GM18909 (cell line): ENCODE results near the gene KIAA0930.
"Not testable (repeated sequence)": the region's sequence is repeated elsewhere in the genome, so short reads cannot be mapped to it uniquely, and the experiment has no call there.

Experiments used
- ATAC-seq: cut with Tn5 transposase; IDR thresholded peaks from one replicate; pipeline ENCODE4 v1.9.1; 2021; ENCODE audit warnings: mild to moderate bottlenecking; ENCODE audit not compliant: unreplicated experiment, poor library complexity

KIAA0930 gene

DNA sequence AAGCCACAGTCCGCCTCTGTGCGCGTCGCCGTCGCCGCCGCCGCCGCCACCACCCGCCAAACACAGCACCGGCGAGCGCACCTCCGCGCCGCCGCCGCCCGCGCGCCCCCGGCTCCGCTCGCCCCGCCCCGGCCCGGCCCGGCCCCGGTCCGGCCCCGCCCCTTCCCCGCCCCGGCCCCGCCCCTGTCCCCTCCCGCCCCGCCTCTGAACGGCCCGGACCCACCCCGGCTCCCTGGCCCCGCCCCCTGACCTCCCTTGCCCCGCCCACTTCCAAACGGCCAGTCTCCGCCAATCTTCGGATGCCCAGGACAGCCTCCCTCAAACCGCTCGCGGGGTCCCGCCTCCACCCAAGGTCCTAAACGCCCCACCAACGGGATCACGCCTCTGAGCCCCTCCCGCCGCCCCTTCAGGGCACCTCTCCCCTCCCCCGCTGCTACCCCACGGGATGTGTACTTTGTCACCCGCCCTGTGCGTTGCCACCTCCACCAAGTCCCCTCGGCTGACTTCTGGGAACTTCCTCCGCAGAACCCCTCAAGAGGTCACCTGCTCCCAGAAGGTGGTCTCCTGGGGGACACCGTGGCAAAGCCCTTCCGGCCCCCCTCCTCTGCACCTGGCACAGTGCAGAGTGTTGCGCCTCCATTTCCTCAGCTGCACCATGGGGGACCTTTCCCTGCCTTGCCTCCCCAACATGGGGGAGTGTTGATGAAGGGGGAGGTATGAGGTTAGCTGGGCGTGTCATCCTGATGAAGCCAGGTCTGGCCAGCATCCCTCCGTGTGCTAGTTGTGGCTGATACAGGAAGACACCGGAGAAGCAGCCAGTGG, at the start of gene KIAA0930:
KIAA0930 (minus strand) TSS at position 85 of the 822 bp plus-strand sequence. CDS start 191 bp downstream, outside the sequence.
- peak; percentile 50 for ATAC-seq

- no peak for ATAC-seq
These were observed 46.3 kb upstream of the KIAA0930 start for GRCh38 chr22:45286854-45287551.

GRCh38 chr22:45285263-45286058, 44.8 kb upstream of the KIAA0930 start:
- no peak for ATAC-seq

DNA sequence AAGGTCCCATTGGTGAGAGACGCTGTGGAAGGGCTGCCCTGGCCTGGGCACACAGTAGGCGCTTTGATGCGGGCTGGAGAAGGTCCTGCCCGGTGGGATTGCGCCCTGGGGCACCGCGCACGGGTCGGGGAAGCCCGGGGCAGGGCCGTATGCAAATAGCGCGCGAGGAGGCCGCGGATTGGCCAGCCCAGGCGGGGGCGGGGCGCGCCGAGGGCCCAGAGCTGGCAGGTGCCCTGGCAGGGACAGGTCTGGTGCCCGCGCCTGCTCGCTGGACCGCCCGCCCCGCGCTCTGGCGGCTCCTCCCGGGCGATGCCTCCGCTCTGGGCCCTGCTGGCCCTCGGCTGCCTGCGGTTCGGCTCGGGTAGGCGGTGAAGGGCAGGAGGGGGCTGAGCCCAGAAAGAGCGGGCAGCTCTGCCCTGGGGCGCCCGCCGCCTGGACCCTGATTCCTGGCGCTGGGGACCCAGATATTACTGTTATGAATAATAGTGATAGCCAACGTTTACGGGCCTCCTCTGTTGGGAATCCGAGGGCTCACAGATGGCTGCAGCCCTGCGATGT, 44.1 kb upstream of the KIAA0930 start, which contains the start of gene UPK3A:
UPK3A (plus strand) TSS at position 245 of the 558 bp plus-strand sequence; CDS start at position 310, 65 bp downstream.
- no peak for ATAC-seq

DNA sequence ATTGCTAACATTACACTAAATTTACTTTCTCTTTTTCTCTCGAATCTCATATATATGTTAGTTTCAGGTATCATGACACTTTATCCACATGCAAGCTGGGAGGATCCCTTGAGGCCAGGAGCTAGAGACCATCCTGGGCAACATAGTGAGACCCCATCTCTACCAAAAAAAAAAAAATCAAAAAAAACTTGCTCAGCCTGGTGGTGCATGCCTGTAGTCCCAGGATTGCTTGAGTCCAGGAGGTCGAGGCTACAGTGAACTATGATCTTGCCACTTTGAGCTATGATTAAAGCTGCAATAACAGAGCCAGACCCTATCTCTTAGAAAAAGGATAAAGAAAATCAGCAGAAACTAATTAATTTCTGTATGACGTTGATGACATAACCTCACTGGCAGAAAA, 40.3 kb upstream of the KIAA0930 start:
- ATAC-seq = no peak

- ATAC-seq = no peak
These were observed 39.9 kb upstream of the KIAA0930 start for GRCh38 chr22:45280587-45280980.

DNA sequence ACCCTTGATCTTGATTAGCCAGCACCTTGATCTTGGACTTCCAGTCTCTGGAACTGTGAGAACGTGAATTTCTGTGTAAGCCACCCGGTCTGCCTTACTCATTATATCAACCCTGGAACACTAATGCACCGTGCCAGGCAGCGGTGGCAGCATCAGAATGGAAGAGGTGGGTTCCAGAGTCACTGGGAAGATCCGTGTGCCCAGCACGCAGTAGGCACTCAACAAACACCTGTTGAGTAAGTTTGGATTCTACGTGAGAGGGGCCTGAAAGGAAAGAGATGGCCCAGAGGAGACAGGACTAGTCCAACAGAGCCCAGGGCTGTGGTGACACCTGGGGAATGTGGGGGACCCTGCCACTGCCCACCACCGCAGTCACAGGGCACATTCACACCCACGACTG, 37.4 kb upstream of the KIAA0930 start:
- no peak for ATAC-seq

- ATAC-seq = not testable (repeated sequence)
These were observed 37.0 kb upstream of the KIAA0930 start for GRCh38 chr22:45277720-45278119.

DNA sequence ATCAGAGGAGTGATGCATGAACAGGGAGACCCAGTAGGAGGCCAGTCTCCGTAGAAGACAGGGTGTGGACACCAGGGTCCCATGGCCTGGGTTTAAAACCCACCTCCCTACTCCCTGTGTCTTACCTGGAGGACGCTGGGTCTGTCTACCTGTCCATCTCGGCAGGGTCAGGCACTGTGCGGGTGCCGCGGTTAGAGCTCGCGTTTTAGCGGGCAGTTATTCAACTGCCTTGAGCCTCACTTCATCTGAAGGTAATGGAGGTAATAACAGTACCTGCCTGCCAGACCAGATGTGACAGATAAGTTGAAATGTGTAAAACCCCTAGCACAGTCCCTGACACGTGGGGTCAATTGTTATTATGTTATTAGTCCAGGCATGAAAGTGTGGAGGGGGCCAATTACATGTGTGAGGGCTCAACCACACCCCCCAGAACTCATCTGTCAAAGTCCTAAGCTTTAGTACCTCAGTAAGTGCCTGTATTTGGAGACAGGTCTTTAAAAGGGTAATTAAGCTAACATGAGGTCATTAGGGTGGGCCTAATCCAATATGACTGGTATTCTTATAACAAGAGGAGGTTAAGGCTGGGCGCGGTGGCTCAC, 35.9 kb upstream of the KIAA0930 start:
- no peak for ATAC-seq

DNA sequence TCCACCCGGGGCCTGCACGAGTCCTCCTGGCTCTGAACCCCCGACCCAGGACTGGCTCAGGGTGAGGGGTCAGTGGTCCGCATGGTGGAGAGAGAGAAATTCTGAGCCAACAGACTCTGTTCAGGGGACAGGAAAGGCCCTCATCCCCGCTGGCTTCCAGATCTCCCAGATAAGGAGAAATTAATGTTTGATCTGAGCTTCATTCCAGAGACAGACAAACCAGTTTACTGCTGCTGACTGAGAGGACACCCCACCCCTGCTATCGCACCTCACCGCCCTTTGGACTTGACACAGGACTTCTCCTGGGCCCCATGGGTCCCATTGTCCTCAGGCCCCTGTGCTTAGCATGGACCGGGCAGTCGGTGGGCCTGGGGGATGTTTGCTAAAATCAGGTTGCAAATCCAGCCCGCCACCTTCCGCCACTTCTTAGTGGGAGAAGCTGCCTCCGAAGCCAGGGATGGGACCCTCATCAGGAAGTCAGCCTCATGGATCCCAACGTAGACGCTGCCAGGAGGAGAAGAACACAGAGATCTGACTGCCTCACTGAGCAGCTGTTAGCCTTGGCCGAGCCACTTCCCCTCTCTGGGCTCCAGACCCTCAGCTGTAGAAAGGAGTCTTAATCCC, 32.9 kb upstream of the KIAA0930 start:
- ATAC-seq = no peak

GRCh38 chr22:45272498-45272897, 31.8 kb upstream of the KIAA0930 start:
- no peak for ATAC-seq

- no peak for ATAC-seq
These were observed 31.0 kb upstream of the KIAA0930 start for GRCh38 chr22:45271667-45272201.

DNA sequence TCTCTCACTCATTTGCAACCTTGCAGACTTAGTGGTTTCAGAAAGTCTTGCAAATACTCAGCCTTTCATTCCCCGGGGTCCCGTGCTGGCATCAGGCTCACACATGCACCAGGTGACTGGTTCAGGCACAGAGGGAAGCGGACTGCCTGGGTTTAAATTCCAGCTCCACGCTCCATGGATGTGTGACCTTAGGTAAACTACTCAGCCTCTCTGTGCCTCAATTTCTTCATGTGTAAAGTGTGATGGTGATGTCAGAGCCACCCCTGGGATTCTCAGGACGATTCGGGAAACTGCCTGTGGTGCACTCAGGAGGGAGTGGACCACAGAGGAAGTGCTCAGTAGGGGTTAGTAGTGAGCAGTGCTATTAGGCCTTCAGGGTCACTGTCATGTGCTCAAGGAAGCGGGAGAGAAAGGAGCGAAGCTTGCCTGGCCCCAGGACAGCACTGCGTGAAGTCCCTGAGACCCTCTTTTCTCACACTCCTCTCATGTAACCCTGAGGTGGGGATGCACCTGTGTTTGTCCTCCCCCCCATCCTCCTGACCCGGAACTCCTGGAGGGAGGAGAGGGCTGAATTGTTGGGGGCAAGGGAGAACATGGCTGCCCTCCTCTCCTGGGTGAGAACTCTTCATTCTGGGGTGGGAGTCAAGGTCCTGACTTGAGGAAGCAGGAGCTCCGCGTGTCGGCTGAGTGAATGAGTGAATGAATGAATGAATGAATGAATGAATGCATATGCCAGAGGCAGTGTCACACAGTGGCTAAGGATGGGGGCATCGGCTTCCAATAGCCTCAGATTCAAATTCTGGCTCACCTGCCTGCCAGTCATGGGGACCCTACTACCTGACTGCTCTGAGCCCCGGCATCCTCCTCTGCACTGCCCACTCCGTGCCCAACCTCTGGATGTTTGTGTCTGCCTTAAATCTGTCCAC, 29.7 kb upstream of the KIAA0930 start:
- ATAC-seq = no peak

DNA sequence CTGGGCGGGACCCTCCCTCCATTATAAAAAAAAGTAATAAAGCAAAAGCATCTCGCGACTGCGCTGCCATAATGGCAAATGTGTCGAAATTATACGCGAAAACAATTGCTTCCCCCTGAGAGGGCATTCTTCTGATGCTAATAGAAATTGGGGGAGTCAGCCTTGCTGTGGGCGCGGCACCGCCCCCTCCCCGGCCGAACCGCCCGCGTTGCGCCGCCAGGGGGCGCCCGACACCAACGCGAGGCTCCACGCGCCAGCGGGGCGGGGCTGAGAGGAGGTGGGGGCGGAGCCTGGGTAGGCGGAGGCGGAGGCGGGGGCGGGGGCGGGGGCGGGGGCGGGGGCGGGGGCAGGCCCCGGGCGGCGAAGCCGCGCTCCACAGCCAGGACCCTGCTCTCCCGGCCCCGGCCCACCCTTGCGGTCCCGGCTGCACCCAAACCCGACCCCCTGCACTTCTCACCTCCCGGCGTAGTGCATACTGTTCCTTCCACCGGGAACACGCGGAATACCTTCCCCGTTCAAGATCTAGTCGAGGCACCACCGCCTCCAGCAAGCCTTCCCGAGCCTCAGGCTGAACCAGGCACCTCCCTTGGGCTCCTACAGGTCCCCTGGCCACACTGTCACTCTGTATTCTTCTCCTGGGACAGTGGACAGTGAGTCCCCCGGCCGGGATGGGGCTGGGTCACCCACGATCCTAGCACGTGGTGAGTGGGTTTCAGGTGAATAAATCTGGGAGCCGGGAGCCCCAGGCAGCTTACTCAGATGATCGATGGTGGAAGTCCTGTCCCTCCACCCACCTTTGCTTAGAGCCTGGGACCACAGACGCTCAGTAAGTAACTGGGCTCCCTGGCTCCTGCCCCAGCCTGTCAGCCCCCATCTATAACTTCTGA, 28.5 kb upstream of the KIAA0930 start:
- peak; percentile 86 for ATAC-seq

DNA sequence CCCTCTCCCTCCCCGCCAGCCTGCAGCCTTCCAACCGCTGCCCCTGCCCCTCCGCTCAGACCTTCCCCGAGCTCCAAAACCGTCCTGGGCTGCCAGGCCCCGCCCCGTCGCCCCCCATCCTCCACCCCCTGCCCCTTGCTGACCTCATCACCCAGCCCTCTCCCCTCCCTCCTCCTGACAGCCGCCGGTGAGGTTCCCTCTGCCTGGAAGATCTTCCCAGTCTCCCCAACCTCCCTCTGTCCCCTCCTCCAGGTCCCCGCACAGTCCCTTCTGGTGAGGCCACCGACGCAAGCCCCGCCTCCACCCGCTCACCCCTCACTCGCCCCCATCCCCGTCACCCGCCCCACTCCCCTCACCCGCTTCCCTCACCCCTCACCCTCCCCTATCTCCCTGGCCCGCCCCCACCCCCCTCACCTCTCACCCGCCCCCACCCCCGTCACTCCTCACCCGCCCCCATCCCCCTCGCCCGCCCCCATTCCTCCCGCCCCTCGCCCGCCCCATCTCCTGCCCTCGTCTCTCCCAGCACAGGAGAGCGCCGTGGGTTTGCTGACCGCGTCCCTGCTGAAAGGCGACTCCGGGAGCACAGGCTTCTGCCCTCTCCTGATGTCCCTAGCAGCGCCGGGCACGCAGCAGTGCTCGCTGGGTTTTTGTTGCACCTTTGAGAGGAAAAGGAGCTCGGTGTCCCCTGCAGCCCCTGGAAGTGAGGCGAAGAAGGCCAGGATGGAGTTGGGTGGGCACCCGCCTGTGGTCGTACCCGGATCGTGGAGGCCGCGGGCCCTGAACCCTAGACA, 27.7 kb upstream of the KIAA0930 start:
- peak; percentile 12 for ATAC-seq

DNA sequence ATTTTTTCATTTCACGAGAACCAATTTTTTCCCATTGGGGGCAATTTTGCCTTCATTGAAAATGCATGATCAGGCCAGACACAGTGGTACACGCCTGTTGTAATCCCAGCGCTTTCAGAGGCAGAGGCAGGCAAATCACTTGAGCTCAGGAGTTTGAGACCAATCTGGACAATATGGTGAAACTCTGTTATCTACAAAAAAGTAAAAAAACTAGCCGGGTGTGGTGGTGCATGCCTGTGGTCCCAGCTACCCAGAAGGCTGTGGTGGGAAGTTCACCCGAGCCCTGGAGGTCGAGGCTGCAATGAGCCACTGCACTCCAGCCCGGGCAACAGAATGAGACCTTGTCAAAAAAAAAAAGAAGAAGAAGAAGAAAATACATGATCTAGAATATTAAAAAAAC, 24.8 kb upstream of the KIAA0930 start:
- ATAC-seq = no peak
